Dedifferentiated amniotic fluid mesenchymal stem cell (primary cell): ENCODE measurements around the gene CADM4.
"Not testable (repeated sequence)": the region's sequence is repeated elsewhere in the genome, so short reads cannot be mapped to it uniquely, and the experiment has no call there.

Experiments used
- DNase-seq: peaks from one replicate; pipeline ENCODE4 v3.0.0-alpha.2; 2016; ENCODE audit errors: extremely low spot score

The CADM4 gene, protein sequence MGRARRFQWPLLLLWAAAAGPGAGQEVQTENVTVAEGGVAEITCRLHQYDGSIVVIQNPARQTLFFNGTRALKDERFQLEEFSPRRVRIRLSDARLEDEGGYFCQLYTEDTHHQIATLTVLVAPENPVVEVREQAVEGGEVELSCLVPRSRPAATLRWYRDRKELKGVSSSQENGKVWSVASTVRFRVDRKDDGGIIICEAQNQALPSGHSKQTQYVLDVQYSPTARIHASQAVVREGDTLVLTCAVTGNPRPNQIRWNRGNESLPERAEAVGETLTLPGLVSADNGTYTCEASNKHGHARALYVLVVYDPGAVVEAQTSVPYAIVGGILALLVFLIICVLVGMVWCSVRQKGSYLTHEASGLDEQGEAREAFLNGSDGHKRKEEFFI

DNA sequence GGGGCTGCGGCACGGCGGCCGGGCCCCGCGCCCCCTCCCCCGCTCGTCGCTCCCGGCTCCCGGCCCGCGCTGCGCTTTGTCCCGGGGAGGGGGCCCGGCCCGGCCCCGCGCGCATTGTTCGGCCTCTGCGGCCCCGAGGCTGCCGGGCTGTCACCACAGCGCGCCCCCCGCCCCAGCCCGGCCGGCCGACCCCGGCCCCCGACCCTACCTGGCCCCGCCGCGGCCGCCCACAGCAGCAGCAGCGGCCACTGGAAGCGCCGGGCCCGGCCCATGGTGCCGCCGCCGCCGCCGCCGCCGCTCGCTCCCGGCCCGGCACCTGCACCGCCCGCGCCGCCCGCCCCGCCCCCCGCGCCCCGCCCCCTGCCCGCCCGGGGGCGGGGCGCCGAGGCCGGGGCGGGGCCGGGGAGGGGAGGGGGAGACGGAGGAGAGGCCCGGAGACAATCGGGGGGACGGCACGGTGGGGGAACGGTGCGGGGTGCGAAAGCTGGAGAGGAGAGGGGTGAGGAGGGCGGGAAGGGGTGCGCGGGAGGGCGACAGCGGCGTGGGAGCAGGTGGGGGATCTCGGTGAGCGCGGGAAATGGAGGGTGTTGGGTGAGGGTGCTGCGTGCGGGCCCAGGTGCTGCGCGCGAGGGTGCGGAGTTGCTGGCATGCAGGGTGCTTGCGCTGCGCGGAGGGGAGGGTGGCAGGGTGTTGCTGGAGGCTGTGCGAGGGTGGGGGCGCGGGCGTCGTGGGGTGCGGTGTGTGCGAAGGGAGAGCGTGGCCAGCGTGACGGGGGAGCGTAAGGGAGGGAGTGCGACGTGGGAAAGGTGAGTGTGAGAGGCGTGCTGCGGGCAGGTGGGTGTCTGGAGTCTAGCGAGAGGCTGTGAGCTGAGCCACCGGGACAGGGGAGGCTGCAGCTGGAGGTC lies at the start of gene CADM4:
CADM4 (minus strand) TSS at position 332 of the 905 bp plus-strand sequence; CDS start at position 272, 60 bp downstream.
- DNase-seq: no peak

DNA sequence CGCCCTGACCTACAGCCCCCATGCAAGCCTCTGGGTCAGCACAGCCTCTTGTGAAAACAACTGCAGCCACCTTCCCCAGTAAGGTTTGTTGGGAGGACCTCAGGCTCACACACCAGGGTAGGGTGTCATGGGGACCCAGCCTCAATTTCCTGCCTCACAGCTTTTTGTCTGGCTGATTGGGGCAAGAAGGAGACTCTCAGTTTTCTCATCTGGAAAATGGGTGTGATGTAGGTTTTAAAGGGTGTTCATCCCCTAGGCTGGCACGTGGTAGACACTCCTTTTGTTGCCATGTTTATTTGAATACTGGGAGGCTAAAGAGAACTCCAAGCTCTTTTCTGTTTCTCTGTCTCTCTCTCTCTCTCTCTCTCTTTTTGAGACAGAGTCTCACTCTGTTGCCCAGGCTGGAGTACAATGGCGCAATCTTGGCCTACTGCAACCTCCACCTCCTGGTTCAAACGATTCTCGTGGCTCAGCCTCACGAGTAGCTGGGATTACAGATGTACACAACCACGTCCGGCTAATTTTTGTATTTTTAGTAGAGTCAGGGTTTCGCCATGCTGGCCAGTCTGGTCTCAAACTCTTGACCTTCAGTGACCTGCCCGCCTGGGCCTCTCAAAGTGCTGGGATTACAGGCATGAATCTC lies 48.5 kb upstream of the CADM4 start:
- DNase-seq: no peak

DNA sequence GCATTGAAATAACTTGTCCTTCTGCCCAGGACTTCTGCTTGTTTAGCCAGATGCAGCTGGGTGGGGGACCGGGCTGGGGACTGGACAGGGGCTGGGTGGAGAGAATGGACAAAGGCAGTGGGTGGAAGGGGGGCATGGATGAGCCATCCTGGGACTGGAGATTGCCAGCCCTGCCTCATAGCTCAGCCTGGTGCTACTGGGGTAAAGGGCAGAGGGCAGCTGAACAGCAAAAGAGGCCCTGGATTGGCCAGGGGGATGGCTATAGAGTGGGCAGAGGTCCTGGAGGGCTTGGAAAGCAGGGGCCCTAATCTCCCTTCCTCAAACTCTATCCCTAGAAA lies 48.0 kb upstream of the CADM4 start:
- DNase-seq: no peak

DNA sequence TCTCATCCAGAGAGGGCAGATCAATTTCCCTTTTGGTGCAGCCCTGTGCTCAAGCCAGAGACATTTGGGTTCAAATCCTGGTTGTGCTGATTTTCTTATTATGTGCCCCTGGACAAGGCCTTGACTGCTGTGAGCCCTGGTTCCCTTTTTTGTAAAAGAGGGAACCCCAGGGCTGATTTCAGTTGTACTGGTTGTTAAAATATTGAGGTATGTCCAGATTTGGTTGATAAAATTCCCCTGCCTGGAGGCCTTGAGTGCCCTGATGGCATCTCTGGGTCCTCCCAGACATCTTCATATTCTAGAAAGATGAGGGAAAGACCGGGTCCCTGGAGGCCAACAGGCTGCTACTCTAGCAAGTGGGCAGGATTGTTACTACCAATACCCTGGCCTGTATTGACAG lies 44.7 kb upstream of the CADM4 start:
- DNase-seq: no peak

DNA sequence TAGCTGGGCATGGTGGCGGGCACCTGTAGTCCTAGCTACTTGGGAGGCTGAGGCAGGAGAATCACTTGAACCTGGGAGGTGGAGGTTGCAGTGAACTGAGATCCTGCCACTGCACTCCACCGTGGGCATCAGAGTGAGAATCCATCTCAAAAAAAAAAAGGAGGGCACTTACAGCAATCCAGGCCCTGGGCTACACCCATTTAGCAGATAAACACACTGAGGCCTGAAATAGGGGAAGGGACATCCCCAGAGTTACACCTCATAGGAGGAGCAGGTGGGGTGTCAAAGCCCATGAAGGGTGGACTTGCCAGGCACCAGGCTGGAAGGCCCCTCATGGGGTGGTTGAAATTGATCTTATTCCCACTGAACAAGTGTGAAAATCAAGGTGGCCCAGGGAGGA lies 44.3 kb upstream of the CADM4 start:
- no peak for DNase-seq

DNA sequence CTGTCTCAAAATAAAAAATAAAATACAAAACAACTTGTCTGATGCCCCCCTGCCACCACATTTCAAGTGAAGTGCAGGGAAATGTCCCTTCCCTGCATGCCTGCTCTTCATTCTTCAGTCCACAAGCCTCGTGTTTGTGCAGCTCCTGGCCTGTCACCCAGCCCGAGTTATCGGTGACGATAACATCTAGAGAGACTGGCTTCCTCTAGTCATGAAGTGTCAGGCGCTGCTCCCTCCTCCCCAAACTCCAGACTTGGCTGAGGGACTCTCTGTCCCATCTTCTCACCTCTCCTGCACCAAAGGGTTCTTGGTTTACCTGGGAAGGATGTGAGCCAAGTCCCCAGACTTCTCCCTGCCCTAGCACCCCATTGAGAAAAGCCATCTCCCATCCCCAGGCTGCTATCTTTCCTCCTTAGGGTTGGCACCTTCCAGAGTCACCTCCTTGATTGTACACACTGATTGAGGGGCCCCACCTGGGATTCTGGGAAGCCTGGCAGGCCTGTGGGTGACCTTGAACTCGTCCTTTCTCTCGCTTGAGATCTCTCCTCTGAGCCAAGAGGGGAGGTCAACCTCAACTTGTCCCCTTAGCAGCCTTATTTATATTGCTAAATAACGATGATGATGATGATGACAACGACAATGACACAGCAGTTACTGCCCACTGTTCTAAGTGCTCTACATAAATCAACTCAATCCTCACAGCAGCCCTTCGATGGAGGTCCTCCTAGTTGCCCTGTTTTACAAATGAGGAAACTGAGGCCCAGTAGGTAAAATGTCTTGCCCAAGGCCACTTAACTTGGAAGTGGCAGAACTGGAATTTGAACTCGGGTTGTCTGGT lies 43.4 kb upstream of the CADM4 start:
- no peak for DNase-seq

DNA sequence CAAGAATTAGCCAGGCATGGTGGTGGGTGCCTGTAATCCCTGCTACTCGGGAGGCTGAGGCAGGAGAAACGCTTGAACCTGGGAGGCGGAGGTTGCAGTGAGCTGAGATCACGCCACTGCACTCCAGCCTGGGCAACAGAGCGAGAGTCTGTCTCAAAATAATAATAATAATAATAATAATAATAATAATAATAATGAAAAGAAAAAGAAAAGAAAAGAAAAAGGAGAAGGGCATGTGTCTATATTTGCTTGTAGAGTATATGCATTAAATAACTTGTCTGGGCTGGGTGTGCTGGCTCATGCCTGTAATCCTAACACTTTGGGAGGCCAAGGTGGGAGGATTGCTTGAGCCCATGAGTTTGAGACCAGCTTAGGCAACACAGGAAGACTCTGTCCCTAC lies 42.6 kb upstream of the CADM4 start:
- DNase-seq: not testable (repeated sequence)

DNA sequence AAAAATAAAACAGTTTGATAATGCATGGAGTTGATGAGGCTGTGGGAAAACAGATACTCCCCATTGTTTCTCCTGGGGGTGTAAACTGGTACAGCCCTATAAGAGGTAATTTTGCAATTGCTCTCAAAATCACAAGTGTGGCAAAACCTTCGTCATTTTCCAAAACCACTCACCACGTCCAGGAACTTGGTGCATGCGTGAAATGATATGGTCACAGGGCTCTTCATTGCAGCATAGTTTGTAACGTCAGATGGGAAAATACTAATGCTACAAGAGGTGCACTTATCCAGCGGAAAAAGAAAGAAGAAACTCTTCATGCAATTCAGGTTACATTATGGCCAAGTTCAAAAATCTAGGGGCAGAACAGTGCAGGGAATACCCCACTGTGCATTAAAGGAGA lies 42.2 kb upstream of the CADM4 start:
- no peak for DNase-seq

DNA sequence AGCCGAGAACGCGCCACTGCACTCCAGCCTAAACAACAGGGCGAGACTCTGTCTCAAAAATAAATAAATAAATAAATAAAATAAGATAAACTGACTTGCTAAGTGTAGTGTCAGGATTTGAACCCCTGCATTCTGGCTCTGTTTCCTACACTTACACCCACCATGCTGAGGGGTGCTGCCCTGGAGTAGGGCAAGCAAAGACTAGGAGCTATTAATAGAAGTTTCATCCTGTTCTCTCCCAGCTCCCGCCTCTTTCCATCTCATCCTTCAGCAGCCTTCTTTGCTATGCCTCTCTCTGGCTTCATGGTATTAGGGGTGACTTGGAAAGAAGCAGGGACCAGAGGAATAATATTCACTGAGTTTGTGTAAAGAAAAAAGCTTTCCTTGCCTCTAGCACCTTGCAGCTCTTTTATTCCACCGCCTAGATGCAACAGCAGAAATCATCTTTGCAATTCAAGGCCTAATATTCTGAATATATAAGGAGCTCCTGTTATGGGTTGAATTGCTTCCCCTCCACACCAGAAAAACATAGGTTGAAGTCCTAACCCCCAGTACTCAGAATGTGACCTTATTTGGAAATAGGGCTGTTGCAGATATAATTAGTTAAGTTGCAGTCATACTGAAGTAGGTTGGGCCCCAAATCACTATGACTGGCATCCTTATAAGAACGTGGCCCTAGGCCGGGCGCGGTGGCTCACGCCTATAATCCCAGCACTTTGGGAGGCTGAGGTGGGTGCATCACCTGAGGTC lies 39.0 kb upstream of the CADM4 start:
- DNase-seq: no peak

DNA sequence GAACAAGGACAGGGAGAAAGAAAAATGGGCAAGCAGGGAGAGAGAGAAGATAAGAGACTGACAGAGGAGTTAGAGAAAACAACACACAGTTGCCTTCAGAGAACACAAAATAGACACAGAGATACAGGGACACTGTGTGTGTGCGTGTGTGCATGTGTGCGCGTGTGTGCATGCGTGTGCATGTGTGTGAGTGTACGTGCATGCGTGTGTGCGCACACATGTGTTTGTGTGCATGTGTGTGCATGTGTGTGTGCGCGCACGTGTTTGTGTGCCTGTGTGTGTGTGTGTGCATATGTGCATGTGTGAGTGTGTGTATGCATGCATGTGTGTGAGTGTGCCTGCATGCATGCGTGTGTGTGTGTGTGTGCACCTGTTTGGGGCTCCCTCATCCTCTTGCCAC lies 36.3 kb upstream of the CADM4 start:
- no peak for DNase-seq

DNA sequence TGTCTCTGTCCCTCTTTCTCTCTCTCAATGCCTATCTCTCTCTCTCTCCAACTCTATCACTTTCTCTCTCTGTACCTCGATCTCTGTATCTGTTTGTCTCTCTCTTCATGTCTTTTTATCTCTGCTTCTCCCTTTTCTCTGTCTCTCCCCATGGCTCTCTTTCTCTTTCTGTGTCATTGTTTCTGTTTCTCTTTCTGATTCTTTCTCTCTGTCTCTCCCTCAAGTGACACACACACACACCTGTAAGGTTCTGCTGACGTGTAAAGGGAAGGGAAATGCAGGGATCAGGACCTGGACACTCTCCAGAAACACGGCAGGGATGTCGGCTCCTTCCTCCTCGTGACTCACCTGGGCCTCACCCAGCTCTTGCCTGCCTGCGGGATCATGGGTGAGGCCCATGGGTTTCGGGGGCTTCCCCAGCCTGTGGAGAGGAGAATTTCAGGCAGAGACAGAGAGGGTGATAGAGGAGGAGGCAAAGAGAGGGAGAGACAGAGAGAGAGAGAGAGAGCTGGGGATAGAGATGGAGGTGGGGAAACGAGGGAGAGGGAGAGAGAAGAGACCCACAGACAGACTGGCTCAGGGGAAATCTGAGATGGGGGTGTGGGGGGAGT lies 35.7 kb upstream of the CADM4 start:
- DNase-seq: no peak

DNA sequence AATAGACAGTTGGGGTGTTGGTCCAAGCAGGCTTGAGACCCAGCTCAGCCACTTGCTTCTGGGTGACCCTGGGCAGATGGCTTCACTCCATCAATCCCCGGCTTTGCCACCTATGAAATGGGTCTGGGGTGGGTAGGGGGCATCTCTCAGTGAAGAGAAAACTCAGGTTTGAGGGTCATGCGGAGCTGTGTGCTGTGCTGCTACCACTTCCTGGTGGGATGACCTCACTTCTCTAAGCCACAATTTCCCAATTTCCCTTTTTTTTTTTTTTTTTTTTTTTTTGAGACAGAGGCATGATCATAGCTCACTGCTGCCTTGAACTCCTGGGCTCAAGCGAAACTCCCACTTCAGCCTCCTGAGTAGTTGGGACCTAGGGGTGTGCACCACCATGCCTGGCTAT lies 34.9 kb upstream of the CADM4 start:
- no peak for DNase-seq

DNA sequence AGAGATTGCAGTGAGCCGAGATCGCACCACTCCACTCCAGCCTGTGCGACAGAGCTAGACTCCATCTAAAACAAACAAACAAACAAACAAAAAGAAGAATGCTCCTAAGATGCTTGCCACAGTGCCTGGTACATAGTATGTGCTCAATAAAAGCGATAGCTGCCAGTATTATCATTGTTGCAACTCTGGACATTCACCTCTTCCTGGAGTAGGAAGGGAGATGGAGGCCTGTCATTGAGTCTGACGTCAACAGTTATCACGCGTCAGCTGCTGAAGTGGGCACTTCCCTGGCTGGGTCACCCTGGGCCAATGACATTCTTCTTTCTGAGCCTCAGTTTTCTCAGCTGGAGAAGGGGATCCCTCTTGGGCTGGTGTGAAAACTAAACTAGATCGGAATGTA lies 34.5 kb upstream of the CADM4 start:
- DNase-seq: no peak

DNA sequence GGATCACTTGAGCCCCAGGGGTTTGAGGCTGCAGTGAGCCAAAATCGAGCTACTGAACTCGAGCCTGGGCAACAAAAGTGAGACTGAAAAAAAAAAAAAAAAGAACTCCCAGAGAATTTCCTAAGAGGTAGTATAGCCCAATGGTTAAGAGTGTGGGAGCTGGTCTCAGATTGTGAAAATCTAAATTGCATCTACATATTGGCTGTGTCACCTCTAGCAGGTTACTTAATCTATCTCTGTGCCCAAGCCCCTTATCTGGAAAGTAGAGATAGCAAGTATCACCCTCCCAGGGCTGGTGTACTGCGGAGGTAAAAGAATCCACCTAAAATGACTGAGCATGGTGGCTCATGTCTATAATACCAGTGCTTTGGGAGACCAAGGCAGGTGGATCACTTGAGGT lies 34.0 kb upstream of the CADM4 start:
- DNase-seq: no peak

DNA sequence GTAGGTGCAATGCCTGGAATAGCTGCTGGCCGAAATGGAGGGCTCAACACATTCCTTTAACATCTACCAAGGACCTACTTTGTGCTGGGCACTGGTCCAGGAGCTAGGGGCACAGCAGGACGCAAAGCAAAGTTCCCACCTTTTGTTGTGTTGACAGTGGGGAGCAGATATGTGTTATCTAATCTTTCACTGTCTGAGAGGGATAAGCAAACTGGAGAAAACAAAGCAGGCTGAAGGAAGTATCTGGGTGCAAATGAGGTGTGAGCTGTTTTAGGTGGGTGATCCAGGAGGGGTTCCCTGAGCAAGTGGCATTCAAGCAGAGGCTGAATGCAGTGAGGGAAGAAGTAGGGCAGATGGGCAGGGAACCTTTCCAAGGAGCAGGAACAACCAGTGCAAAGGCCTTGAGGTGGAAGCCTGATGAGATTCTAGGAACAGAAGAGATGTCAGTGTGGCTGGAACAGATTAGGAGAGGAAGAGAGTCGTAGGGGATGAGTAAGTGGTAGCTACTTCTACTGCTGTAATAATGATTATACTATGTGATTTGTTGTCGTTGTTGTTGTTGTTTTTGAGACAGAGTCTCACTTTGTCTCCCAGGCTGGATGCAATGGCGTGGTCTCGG lies 32.5 kb upstream of the CADM4 start:
- no peak for DNase-seq

DNA sequence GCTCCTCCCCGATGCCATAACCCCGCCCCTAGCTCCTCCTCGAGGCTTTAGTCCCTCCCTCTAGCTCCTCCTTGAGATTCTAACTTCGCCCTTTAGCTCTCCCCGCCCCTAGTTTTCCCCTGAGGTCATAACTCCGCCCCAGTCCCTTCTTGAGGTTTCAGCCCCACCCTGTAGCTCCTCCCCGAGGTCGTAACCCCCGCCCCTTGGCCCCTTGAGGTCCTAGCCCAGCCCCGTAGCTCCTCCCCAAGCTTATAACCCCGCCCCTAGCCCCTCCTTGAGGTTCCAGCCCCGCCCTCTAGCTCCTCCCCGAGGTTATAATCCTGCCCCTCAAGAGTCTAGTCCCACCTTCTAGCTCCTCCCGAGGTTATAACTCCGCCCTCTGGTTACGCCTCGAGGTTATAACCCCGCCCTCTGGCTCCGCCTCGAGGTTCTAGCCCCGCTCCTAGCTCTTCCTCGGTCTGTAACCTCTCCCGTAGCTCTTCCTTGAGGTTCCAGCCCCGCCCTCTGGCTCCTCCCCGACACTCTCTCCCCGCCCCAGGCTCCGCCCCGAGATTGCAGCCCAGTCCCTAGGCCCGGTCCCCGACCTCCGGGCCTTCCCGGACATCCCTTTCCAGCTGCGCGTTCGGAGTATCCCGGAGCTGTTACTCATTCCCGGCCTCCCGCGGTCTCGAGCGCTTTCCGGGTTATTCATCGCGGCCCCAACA lies 28.9 kb upstream of the CADM4 start:
- peak; percentile 99 for DNase-seq

DNA sequence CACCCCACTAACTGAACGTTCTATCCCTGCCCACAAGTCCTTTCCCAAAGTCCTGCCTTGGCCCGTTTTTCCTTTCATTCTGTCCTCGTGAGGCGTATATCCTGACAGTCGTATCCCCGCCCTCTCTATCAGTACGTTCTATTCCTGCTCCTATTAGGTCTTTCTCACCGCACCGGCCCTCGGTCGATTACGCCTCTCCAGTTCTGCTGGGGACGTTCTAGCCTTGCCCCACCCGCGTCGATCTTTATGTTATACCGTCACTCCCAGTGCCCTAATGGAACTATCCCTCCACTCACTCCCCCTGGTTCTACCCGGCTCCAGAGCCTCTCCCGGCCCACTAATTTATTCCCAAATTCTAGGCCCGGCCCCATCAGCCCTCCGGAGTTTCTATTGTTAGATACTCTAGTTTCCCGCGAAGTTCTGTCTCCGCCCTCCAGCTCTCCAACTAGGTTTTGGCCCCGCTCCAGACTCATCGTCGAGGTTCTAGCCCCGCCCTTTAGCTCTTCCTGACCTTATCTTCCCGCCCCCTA lies 28.3 kb upstream of the CADM4 start:
- no peak for DNase-seq

DNA sequence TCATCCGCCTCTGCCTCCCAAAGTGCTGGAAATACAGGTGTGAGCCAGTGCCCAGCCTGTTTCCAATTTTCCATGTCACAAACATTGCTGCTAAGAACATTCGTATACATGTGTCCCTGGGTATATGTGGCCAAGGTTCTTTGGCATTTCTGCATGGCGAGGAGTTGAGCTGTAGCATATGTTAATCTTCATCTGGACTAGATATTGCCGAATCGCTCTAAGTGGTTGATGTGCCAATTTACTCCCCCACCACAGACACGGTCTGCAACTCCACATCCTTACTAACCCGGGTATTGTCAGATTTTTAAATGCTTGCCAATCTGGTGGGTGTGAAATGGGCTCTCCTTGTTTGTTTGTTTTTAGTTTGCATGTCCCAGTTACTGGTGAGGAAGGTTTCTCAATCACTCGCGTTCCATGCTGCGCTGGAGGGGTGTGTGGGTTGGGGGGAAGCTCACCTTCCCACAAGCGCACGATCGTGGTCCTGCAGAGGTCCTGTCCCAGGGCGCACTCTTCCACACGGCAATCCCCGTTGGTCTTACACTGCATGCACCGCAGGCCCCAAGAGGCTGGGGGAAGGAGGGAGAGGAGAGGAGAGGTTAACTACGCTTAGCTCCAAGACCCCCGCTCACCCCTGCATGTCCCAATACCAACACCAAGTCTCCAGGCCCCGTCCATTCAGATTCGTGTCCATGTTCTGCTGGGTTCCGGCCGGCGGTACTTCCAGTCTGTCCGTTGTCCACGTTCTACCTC lies 27.7 kb upstream of the CADM4 start:
- DNase-seq: no peak
